WTC11 (cell line): ENCODE measurements around the gene OPN3. TPM values are rescaled to one million over a fixed set of nuclear protein-coding genes. Genes with fewer than 3 reads are reported as not detected.

Experiments used
- ATAC-seq: fragments of 200-7000 bp; cut with Tn5 transposase; 2 replicates; pipeline ENCODE4 v1.10.0; 2021; ENCODE audit warnings: mild to moderate bottlenecking, moderate library complexity
- CTCF ChIA-PET: fragments of 300-600 bp; sonication (Branson Sonifier 250); formaldehyde crosslinking; loops from one replicate; lab custom pipeline; 2021; ENCODE audit warnings: antibody characterized with exemption; lab: Charles Lee
- POLR2A ChIA-PET: fragments of 350-600 bp; sonication (Branson Sonifier 250); formaldehyde crosslinking; loops from one replicate; lab custom pipeline; 2021; ENCODE audit warnings: antibody characterized with exemption; lab: Charles Lee
- DNase-seq: peaks from one replicate; pipeline ENCODE4 v3.0.0; 2021; ENCODE audit warnings: low spot score
- H3K27ac Mint-ChIP-seq: 2 replicates; pipeline ENCODE4 v1.8.0; 2021; ENCODE audit warnings: mixed read lengths
- H3K27me3 Mint-ChIP-seq: 2 replicates; pipeline ENCODE4 v1.8.0; 2021; ENCODE audit warnings: low read depth, mild to moderate bottlenecking, moderate library complexity, mixed read lengths
- H3K36me3 Mint-ChIP-seq: 2 replicates; pipeline ENCODE4 v1.8.0; 2021; ENCODE audit warnings: mixed read lengths
- H3K4me1 Mint-ChIP-seq: 2 replicates; pipeline ENCODE4 v1.8.0; 2022; ENCODE audit warnings: mixed read lengths
- H3K4me3 Mint-ChIP-seq: 2 replicates; pipeline ENCODE4 v1.8.0; 2021; ENCODE audit warnings: mild to moderate bottlenecking, moderate library complexity, mixed read lengths
- H3K9me3 Mint-ChIP-seq: 2 replicates; pipeline ENCODE4 v1.8.0; 2021; ENCODE audit warnings: mixed read lengths
- AFF4 ChIP-seq: sonication (generic); formaldehyde crosslinking; IDR thresholded peaks from 2 replicates; pipeline ENCODE4 v1.8.1; 2023; ENCODE audit warnings: mild to moderate bottlenecking, missing genetic modification reagents, borderline replicate concordance
- AR ChIP-seq: fragments of 250-450 bp; sonication (Bioruptor Pico); IDR thresholded peaks from 2 replicates; pipeline ENCODE4 v1.9.0; 2021; ENCODE audit warnings: mild to moderate bottlenecking
- ARID4B ChIP-seq: sonication (generic); formaldehyde crosslinking; IDR thresholded peaks from 2 replicates; pipeline ENCODE4 v1.8.0; 2023; ENCODE audit warnings: missing genetic modification reagents, mild to moderate bottlenecking, borderline replicate concordance
- ATF3 ChIP-seq: sonication (generic); formaldehyde crosslinking; conservative IDR thresholded peaks from 2 replicates; pipeline ENCODE4 v1.8.1; 2022; ENCODE audit warnings: mild to moderate bottlenecking, missing genetic modification reagents
- CBFB ChIP-seq: sonication (generic); formaldehyde crosslinking; IDR thresholded peaks from 2 replicates; pipeline ENCODE4 v1.8.1; 2022; ENCODE audit warnings: mild to moderate bottlenecking, low read depth, missing genetic modification reagents
- FOXJ3 ChIP-seq: sonication (generic); formaldehyde crosslinking; IDR thresholded peaks from 2 replicates; pipeline ENCODE4 v1.9.0; 2021; ENCODE audit warnings: missing genetic modification reagents, mild to moderate bottlenecking, borderline replicate concordance
- FOXK1 ChIP-seq: sonication (generic); formaldehyde crosslinking; IDR thresholded peaks from 2 replicates; pipeline ENCODE4 v1.8.0; 2022; ENCODE audit warnings: mild to moderate bottlenecking, moderate library complexity, missing genetic modification reagents
- FOXP1 ChIP-seq: sonication (generic); formaldehyde crosslinking; IDR thresholded peaks from 2 replicates; pipeline ENCODE4 v1.8.0; 2022; ENCODE audit warnings: missing genetic modification reagents, mild to moderate bottlenecking, moderate library complexity, borderline replicate concordance
- GRHL2 ChIP-seq: fragments of 250-450 bp; sonication (Bioruptor Pico); IDR thresholded peaks from 2 replicates; pipeline ENCODE4 v1.8.0; 2022; ENCODE audit warnings: mild to moderate bottlenecking, moderate library complexity; ENCODE audit not compliant: insufficient replicate concordance, severe bottlenecking
- HMGA2 ChIP-seq: fragments of 250-450 bp; sonication (Bioruptor Pico); IDR thresholded peaks from 2 replicates; pipeline ENCODE4 v1.4.0; 2021; ENCODE audit warnings: mild to moderate bottlenecking, moderate library complexity
- JAZF1 ChIP-seq: fragments of 250-450 bp; sonication (Bioruptor Pico); IDR thresholded peaks from 2 replicates; pipeline ENCODE4 v1.9.0; 2021; ENCODE audit warnings: moderate library complexity, mild to moderate bottlenecking, inconsistent platforms
- NFATC4 ChIP-seq: fragments of 250-450 bp; sonication (Bioruptor Pico); IDR thresholded peaks from 2 replicates; pipeline ENCODE4 v1.9.0; 2021; ENCODE audit warnings: mild to moderate bottlenecking
- NR2C2 ChIP-seq: sonication (generic); formaldehyde crosslinking; IDR thresholded peaks from 2 replicates; pipeline ENCODE4 v1.8.0; 2022; ENCODE audit warnings: mild to moderate bottlenecking, missing genetic modification reagents
- NR3C1 ChIP-seq: sonication (generic); formaldehyde crosslinking; conservative IDR thresholded peaks from 2 replicates; pipeline ENCODE4 v1.8.1; 2023; ENCODE audit warnings: low read depth, mild to moderate bottlenecking, missing genetic modification reagents
- PREB ChIP-seq: sonication (generic); formaldehyde crosslinking; IDR thresholded peaks from 2 replicates; pipeline ENCODE4 v1.8.1; 2022; ENCODE audit warnings: mild to moderate bottlenecking, missing genetic modification reagents, moderate library complexity, borderline replicate concordance
- TEAD1 ChIP-seq: sonication (generic); formaldehyde crosslinking; IDR thresholded peaks from 2 replicates; pipeline ENCODE4 v1.8.0; 2022; ENCODE audit warnings: mild to moderate bottlenecking, missing genetic modification reagents
- ZBTB43 ChIP-seq: sonication (generic); formaldehyde crosslinking; IDR thresholded peaks from 2 replicates; pipeline ENCODE4 v1.8.1; 2023; ENCODE audit warnings: mild to moderate bottlenecking, missing genetic modification reagents
- ZNF263 ChIP-seq: sonication (generic); formaldehyde crosslinking; IDR thresholded peaks from 2 replicates; pipeline ENCODE4 v1.8.1; 2022; ENCODE audit warnings: low read depth, mild to moderate bottlenecking, moderate library complexity, missing genetic modification reagents
- ZNF416 ChIP-seq: fragments of 250-450 bp; sonication (Bioruptor Pico); IDR thresholded peaks from 2 replicates; pipeline ENCODE4 v1.9.0; 2021; ENCODE audit warnings: mild to moderate bottlenecking, inconsistent platforms
- ZNF512 ChIP-seq: sonication (generic); formaldehyde crosslinking; IDR thresholded peaks from 2 replicates; pipeline ENCODE4 v1.8.1; 2022; ENCODE audit warnings: missing genetic modification reagents, borderline replicate concordance
- total RNA-seq: library from RNA; stranded (reverse); gene quantifications from 3 replicates; pipeline ENCODE4 v1.2.3, GENCODE V29; 2021

OPN3 gene
- total RNA-seq, 1 experiment from 2014 or later = 17.2 TPM

- Mint-ChIP-seq H3K9me3 (no peaks in the 10 kb centered on the region), H3K4me1 (no peaks in the 10 kb centered on the region), H3K4me3 (no peak overlapping the region), H3K27me3 (no peaks in the 10 kb centered on the region), H3K36me3 (peaks cover 6% of the 10 kb centered on the region; the same call in 1 of the 2 replicates), H3K27ac (no peak overlapping the region)
- POLR2A ChIA-PET = no interaction called here
- DNase-seq (no peak), ATAC-seq (no peak)
- TF ChIP-seq FOXP1 (CRISPR knock-in tag) = no peak
- TF ChIP-seq ZNF512 (CRISPR knock-in tag) = no peak
- TF ChIP-seq ATF3 (CRISPR knock-in tag) = no peak
- TF ChIP-seq ZNF263 (CRISPR knock-in tag) = no peak
- TF ChIP-seq AR (CRISPR knock-in tag) = no peak
- no peak for TF ChIP-seq CBFB (CRISPR knock-in tag)
- no peak for TF ChIP-seq GRHL2 (CRISPR knock-in tag)
- no peak for TF ChIP-seq JAZF1 (CRISPR knock-in tag)
- TF ChIP-seq TEAD1 = no peak
- no peak for TF ChIP-seq ZBTB43 (CRISPR knock-in tag)
- TF ChIP-seq ZNF416 (CRISPR knock-in tag) = no peak
- no peak for TF ChIP-seq ARID4B (CRISPR knock-in tag)
- CTCF ChIA-PET = no interaction called here
Observed at GRCh38 chr1:241603731-241604245, 36.4 kb downstream of the OPN3 start.

GRCh38 chr1:241600496-241600901 lies 39.7 kb downstream of the OPN3 start:
- Mint-ChIP-seq H3K4me3 (no peak overlapping the region), H3K27ac (no peak overlapping the region), H3K36me3 (peaks cover 9% of the 10 kb centered on the region; the same call in 1 of the 2 replicates), H3K27me3 (no peaks in the 10 kb centered on the region), H3K9me3 (no peaks in the 10 kb centered on the region), H3K4me1 (no peaks in the 10 kb centered on the region)
- ChIA-PET CTCF (no interaction called here), POLR2A (no interaction called here)
- ATAC-seq (no peak), DNase-seq (no peak)
- no peak for TF ChIP-seq NR2C2 (CRISPR knock-in tag)
- no peak for TF ChIP-seq NFATC4
- no peak for TF ChIP-seq FOXJ3
- TF ChIP-seq HMGA2 = no peak
- TF ChIP-seq PREB = no peak
- TF ChIP-seq AFF4 (CRISPR knock-in tag) = no peak
- TF ChIP-seq NR3C1 = no peak
- no peak for TF ChIP-seq TEAD1
- no peak for TF ChIP-seq FOXK1 (CRISPR knock-in tag)
